K562 (cell line): ENCODE measurements around the gene AKAP13.

Source experiments
- E4F1 ChIP-seq: fragments of 250-450 bp; sonication (Bioruptor Pico); IDR thresholded peaks from 2 replicates; pipeline ENCODE4 v1.5.0; 2021; ENCODE audit warnings: mild to moderate bottlenecking, borderline replicate concordance
- ESRRA ChIP-seq: fragments of 450-650 bp; IDR thresholded peaks from 2 replicates; pipeline ENCODE4 v1.6.1; 2014; ENCODE audit warnings: low read depth, mild to moderate bottlenecking, moderate library complexity, borderline replicate concordance
- MEF2D ChIP-seq: conservative IDR thresholded peaks from 2 replicates; pipeline ENCODE4 v1.6.1; 2016; ENCODE audit warnings: low read depth, missing genetic modification characterization, missing compliant biosample characterization
- MTA2 ChIP-seq: fragments of 450-650 bp; IDR thresholded peaks from 2 replicates; pipeline ENCODE4 v1.6.1; 2016; ENCODE audit warnings: low read depth
- MYNN ChIP-seq, 2 experiments: sonication (generic); formaldehyde crosslinking in 1 of 2; IDR thresholded peaks; 2 replicates each; pipeline versions ENCODE4 v1.5.0 to v1.6.1; 2016 to 2020; ENCODE audit warnings: antibody characterized with exemption in 1 of 2, missing genetic modification reagents in 1 of 2
- PHF8 ChIP-seq: fragments of 200-600 bp; sonication (generic); IDR thresholded peaks from 2 replicates; pipeline ENCODE4 v1.6.1; 2012; ENCODE audit warnings: mixed run types, mild to moderate bottlenecking, inconsistent platforms, low read length, moderate library complexity, borderline replicate concordance
- POLR2A ChIP-seq: fragments of 450-650 bp; conservative IDR thresholded peaks from 2 replicates; pipeline ENCODE4 v1.6.1; 2016
- POLR2AphosphoS2 ChIP-seq: IDR thresholded peaks from 2 replicates; pipeline ENCODE4 v1.6.1; 2012; ENCODE audit warnings: low read length, improper control_type of control experiment
- RAD21 ChIP-seq, 2 experiments: fragments of 250-450 bp in 1 of 2; fragments of 450-650 bp in 1 of 2; sonication (Bioruptor Pico) in 1 of 2; formaldehyde crosslinking in 1 of 2; IDR thresholded peaks in 1 of 2; conservative IDR thresholded peaks in 1 of 2; 2 replicates each; pipeline versions ENCODE4 v1.4.0 to v1.8.0; 2020 to 2022; ENCODE audit warnings: mild to moderate bottlenecking in 2 of 2, moderate library complexity in 1 of 2
- ZBED1 ChIP-seq: IDR thresholded peaks from 2 replicates; pipeline ENCODE4 v1.6.1; 2014
- ZBTB11 ChIP-seq, 3 experiments: fragments of 200-800 bp in 1 of 3; fragments of 250-450 bp in 1 of 3; fragments of 450-650 bp in 1 of 3; sonication (Bioruptor Pico) in 1 of 3; sonication (Bioruptor generic) in 1 of 3; formaldehyde crosslinking in 1 of 3; IDR thresholded peaks; 2 replicates each; pipeline versions ENCODE4 v1.6.1 to v1.8.0; 2016 to 2022; ENCODE audit warnings: mild to moderate bottlenecking in 2 of 3, missing genetic modification characterization in 2 of 3, missing compliant biosample characterization in 1 of 3, moderate library complexity in 1 of 3
- TF ChIP-seq, protein P1 (sequence below), 3 experiments: IDR thresholded peaks in 2 of 3; conservative IDR thresholded peaks in 1 of 3; 2 replicates each; pipeline ENCODE4 v1.5.1; 2011 to 2012; ENCODE audit warnings: low read length in 3 of 3, mild to moderate bottlenecking in 3 of 3, control low read depth in 2 of 3, improper control_type of control experiment in 1 of 3, inconsistent platforms in 1 of 3, low read depth in 1 of 3, mixed read lengths in 1 of 3, moderate library complexity in 1 of 3; ENCODE audit not compliant: insufficient read depth in 2 of 3
- TF ChIP-seq, protein P2 (sequence below): conservative IDR thresholded peaks from 2 replicates; pipeline ENCODE4 v1.6.1; 2011; ENCODE audit warnings: low read depth, mild to moderate bottlenecking, low read length; ENCODE audit not compliant: control insufficient read depth

DNA sequence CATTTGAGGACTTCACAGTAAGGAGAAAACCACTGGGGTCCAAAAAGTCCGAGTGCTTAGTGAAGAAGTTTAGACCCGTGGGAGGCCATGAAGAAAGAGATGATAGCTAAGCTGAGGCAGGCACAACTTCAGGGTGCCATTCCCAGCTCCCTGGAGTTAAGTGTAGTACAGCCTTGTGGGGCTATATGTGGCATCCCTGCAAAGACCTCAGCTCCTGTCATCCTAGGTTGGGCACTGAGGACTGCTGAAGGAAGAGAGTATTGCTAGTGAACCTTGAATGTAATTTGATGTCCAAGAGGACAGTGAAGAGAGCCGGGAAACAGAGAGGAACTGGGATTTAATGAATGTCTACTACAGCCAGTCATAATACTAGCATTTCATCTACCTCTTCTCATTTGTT, 162.1 kb downstream of the AKAP13 start:
- TF ChIP-seq ZBTB11 (CRISPR knock-in tag; IDR thresholded peaks at IDR 0.05): no peak
- TF ChIP-seq MEF2D (tag): no peak
- TF ChIP-seq POLR2AphosphoS2: no peak
- no peak for TF ChIP-seq E4F1 (CRISPR knock-in tag)
- TF ChIP-seq, protein P1, sequence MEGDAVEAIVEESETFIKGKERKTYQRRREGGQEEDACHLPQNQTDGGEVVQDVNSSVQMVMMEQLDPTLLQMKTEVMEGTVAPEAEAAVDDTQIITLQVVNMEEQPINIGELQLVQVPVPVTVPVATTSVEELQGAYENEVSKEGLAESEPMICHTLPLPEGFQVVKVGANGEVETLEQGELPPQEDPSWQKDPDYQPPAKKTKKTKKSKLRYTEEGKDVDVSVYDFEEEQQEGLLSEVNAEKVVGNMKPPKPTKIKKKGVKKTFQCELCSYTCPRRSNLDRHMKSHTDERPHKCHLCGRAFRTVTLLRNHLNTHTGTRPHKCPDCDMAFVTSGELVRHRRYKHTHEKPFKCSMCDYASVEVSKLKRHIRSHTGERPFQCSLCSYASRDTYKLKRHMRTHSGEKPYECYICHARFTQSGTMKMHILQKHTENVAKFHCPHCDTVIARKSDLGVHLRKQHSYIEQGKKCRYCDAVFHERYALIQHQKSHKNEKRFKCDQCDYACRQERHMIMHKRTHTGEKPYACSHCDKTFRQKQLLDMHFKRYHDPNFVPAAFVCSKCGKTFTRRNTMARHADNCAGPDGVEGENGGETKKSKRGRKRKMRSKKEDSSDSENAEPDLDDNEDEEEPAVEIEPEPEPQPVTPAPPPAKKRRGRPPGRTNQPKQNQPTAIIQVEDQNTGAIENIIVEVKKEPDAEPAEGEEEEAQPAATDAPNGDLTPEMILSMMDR (IDR thresholded peaks at IDR 0.05 in 2 of 3, conservative IDR thresholded peaks at IDR 0.05 in 1 of 3; ENCODE audit: insufficient read depth in 2 of 3, low read depth in 1 of 3, low read length in 3 of 3): no peak
- TF ChIP-seq POLR2A: no peak
- TF ChIP-seq MTA2: no peak
- TF ChIP-seq, protein P2, sequence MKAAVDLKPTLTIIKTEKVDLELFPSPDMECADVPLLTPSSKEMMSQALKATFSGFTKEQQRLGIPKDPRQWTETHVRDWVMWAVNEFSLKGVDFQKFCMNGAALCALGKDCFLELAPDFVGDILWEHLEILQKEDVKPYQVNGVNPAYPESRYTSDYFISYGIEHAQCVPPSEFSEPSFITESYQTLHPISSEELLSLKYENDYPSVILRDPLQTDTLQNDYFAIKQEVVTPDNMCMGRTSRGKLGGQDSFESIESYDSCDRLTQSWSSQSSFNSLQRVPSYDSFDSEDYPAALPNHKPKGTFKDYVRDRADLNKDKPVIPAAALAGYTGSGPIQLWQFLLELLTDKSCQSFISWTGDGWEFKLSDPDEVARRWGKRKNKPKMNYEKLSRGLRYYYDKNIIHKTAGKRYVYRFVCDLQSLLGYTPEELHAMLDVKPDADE: no peak
- no peak for TF ChIP-seq RAD21 (CRISPR knock-in tag; conservative IDR thresholded peaks at IDR 0.05 in 1 of 2, IDR thresholded peaks at IDR 0.05 in 1 of 2)
- TF ChIP-seq MYNN (IDR thresholded peaks at IDR 0.05): no peak
- TF ChIP-seq MYNN (CRISPR knock-in tag; IDR thresholded peaks at IDR 0.05): no peak
- no peak for TF ChIP-seq ZBED1
- no peak for TF ChIP-seq PHF8
- no peak for TF ChIP-seq ESRRA
